Keratinocyte (primary cell): Measurements from ENCODE around the gene GPHA2.

Experiments used
- EZH2 ChIP-seq: IDR thresholded peaks from one replicate; pipeline ENCODE4 v1.6.1; 2012; ENCODE audit warnings: inconsistent platforms, mild to moderate bottlenecking, low read length, moderate library complexity
- TF ChIP-seq, protein P1 (sequence below), 3 experiments: IDR thresholded peaks in 1 of 3; conservative IDR thresholded peaks in 1 of 3; optimal IDR thresholded peaks in 1 of 3; 2 replicates in 2 of 3; 3 replicates in 1 of 3; pipeline versions ENCODE3 to v1.5.1; 2011; ENCODE audit warnings: low read length in 3 of 3, mild to moderate bottlenecking in 3 of 3, moderate library complexity in 2 of 3, control low read depth in 1 of 3, inconsistent platforms in 1 of 3; ENCODE audit not compliant: insufficient read depth in 2 of 3; ENCODE audit errors: extremely low read depth in 1 of 3

DNA sequence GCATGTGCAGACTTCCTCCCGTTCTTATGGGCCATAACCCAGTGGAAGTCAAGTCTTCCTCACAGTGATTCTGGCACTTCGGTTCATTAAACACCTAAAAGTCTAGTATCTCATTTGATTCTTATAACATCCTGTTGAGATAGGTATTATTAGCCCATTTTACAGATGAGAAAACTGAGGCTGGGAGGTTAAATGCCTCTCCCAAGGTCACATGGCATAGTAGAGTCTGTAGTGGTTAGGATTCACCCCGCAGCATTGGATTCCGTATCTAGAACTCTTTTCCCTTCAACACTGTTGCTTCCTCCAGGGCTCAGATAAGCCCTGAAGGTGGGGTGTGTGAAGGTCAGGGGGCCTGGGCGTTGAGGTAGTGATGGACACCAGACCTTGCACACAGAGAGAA lies 3.4 kb downstream of the GPHA2 start:
- TF ChIP-seq, protein P1, sequence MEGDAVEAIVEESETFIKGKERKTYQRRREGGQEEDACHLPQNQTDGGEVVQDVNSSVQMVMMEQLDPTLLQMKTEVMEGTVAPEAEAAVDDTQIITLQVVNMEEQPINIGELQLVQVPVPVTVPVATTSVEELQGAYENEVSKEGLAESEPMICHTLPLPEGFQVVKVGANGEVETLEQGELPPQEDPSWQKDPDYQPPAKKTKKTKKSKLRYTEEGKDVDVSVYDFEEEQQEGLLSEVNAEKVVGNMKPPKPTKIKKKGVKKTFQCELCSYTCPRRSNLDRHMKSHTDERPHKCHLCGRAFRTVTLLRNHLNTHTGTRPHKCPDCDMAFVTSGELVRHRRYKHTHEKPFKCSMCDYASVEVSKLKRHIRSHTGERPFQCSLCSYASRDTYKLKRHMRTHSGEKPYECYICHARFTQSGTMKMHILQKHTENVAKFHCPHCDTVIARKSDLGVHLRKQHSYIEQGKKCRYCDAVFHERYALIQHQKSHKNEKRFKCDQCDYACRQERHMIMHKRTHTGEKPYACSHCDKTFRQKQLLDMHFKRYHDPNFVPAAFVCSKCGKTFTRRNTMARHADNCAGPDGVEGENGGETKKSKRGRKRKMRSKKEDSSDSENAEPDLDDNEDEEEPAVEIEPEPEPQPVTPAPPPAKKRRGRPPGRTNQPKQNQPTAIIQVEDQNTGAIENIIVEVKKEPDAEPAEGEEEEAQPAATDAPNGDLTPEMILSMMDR (optimal IDR thresholded peaks at IDR 0.05 in 1 of 3, IDR thresholded peaks at IDR 0.05 in 1 of 3, conservative IDR thresholded peaks at IDR 0.05 in 1 of 3; ENCODE audit: extremely low read depth in 1 of 3, insufficient read depth in 2 of 3, low read length in 3 of 3) = no peak
- no peak for TF ChIP-seq EZH2
